Measurements from ENCODE around the gene DUSP14.
"Not testable (repeated sequence)": the region's sequence is repeated elsewhere in the genome, so short reads cannot be mapped to it uniquely, and the experiment has no call there.

DUSP14 gene

DNA sequence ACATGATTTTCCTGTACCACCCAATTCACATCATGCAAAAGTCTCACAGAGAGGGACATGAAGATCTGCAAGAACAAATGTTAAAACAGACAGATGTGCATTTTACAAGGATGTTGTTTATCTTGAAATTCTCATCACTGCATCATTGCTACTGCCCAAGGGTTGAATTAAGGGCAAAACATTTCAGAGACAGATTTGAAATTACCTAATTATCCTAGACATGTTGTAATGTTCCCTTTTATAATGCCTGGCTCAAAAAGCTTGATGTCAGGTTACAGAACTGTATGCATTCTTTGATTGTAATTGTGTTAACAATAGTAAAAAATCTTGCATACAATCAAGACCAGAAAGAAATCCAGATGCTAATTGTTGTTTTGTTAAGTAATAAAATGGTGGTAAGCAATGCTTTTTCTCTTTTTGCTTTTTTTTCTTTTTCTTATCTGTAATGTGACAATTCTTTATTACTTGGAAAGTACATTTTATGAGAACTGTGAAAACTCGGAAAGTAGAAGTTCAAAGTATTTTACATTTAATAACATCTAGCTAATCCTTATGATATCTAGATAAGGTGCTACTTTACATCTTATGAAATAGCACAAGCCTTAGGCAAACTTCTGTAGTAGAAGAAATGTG is 3.6 kb upstream of the DUSP14 start:
- no peak for DNase-seq

DNA sequence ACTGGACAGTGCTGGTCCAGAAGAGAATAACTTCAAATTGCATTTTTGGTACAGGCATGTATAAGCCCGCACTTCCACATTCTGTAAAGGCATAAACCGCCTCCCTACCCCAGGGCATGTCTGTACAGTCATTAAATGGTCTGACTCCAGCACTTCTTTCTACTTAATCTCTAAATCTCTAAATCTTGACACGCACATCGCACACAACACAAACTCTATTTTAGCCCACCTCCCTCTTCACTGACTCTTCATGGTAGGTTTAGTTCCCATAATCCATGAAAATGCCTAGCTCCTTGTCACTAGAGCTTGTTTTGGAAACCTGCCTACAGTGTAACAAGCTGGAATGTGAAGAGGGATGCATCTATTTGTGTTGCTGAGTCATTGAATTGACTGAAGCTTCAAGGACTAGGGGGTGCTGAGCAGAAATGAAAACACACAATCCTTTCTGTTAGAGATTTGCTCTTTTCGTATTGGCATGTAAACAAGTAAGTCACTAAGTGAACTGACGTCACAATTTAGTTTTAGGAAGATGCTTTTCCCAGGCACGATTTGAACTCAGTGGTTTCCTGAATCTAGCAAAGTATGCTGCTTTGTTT is 1.6 kb upstream of the DUSP14 start:
- DNase-seq = peak; percentile 41 to 66 (median 63)

DNA sequence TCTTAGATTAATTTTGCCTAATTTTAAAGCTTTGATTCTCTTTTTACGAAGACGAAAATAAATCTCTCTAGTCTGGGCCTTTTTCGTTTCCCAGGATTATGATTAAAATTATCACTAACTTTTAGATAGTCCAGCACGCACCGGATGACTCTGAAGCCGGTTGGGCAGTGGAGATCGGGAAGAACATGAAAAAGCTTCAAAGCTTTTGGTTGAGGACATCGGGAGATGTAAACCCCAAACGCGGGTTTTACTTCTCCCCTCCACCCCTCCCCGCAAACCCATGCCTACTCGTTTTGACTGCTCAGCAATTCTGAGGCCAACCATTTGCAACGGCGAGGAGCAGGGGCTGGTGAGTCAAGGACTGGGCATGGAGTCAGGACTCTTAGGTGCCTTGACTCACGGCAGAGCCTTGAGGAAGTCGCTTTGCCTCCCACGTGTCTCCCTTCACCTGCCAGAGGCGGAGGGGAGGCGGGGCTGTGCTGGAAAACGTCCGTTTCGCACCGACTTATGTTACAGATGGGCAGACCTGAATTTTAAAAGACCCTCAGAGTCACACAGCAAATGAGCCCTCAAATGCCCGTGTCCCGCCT is 989 bp upstream of the DUSP14 start:
- DNase-seq = peak; percentile 66 to 72 (median 71)

DNA sequence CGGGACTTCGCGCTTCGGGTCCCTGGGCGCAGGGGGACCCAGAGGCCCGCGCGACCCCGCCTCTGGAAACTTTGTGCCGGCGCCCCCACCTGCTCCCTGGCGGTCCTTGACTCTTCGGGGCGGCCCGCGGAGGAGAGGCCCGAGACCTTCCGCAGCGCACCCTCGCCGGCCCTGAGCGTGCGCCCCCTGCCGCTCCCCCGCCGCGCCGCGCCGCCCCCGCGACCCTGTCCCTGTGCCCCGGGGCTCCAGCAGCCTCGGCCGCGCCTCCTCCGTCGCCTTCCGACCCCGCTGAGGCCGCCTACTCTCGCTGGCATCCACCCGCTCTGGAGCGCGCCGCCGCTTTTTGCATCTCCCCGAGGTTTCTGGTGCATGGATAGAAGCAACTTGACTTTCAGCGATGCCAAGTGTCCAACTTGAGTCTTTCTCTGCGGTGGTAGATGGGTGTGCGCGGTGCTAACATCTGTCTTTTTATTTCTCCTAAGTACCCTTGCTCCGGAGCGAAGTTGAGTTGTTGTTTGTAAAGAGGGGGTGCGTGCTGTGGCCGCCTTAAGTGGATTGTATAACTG is 414 bp downstream of the DUSP14 start:
- peak; percentile 61 to 86 (median 65) for DNase-seq

DNA sequence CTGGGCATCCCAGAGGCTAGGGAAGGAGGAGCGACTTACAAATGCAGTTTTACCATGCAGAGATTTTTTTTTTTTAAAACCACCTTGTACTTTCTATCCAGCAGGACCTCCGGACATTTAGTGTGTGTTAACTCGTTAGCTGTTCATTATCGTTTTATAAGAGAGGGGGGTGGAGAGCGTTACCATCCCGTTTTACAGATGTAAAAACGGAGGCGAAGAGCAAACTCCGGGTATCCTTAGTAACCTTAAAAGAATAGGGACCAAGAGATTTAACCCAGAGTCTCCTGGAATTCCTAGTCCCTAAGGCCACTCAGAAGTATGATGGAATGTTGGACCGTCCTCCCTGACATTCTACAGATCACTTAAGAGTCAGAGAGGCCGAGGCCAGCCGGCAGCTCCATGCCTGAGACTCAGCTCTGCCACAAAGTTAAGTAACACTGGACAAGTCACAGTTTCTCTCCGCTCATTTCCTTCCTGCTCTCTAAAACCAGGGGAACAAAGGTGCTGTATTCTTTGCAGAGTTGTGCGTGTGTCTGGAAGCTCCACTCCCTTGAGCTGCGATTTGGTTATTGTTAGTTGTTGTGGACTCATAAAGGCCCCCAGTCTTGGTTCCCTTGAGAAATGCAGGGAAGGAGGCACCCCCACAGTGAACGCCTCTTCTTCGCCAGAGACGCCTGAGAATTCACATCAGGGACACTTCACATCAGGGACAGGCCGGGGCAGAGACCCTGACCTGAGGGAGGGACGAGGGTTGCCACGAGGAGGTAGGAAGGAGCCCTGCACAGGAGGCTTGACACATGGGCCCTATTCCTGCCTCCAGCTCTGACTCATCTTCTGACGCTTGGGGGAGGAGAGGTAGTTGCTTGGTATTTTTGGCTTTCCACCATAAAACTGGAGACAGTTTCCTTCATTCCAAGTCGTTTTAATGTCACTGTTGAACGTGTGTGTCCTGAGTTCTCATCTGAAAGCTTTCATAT is 1.2 kb downstream of the DUSP14 start:
- DNase-seq = peak; percentile 56 to 72 (median 64)

DNA sequence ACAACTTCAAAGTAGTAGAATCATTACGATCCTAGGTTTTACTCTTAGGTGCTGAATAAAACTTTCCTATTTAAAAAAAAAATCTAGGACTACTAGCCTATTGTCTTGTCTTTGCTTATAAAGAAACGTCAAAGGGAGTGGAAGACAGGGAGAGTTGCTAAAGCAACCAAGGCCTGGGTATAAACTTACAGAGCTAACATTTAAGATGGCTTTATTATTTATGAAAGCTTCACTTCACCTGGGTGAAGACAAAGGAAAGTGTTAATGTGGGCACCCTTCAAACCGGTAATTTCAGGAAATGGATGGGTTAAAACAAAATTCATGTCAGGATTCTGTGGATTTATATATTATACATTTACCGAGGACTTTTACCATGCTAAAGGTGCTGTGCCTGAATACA is 2.5 kb downstream of the DUSP14 start:
- DNase-seq = no peak

DNA sequence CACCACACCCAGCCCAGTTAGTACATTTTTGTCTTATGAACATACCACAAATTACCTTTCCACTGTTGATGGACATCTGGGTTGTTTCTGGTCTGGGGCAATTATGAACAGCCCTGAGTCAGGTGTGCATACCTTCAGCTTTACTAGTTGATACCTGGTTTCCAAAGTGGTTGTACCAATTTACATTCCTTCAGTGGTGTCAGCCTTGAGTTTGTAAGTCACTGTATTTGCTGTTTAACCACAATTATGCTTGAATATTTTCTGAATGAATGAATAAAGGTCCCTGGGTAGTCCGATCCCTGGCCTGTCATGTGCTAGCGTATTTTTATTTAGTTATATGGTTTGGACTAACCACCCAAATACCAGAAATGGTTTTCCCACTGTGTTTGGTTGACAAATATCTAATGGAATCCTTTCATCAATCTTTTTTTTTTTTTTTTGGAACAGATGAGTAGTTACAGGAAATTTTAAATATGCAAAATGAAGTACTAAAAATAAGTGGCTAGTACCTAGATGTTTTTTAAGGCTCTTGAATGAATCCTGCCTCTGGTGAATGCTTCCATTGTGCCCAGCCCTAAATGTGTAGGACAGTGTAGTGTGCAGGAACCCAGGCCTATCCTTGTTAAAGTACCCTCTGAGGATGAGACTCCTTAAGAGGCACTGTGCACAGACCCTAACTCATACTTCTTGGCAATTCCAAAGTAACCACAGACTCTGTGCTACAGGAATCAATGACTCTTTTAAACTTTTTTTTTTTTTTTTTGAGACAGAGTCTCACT is 3.7 kb downstream of the DUSP14 start:
- no peak for DNase-seq

DNA sequence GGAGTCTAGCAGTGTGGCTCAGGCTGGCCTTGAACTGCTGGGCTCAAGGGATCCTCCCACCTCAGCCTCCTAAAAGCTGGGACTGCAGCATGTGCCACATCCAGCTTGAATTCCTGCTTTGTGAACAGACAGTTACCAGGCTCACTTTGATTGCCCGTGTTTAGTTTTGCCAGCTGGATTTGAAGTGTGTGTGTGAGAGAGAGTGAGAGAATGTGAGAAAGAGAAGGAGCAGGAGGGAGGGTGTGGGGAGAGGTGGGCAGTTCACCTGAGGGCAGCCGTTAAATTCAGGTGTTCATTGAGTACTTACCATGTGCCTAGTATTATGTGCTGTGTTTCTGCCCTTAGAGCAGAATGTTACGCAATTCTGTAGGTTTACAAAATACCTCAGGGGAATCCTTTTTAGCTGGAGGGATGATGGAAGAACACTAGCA is 4.7 kb downstream of the DUSP14 start:
- DNase-seq = no peak

DNA sequence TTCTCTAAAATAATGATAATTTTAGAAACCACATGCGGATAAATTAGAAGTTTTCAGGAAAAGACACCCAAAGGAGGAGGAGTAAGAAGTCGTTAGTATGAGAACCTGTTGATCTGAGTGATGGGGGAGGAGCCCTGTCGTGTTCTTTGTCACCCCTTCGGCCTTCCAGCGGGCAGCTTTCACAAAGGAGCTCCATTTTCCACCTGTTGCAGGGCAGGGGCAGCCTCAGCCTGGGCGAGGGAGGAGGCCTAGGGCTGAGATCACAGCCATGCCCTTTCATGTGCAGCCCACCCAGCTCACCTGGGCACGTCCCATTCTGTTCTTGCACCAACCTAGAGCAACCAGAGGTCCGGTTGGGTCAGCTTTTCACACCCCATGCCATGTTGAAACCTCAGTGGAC is 5.3 kb downstream of the DUSP14 start:
- DNase-seq = no peak

DNA sequence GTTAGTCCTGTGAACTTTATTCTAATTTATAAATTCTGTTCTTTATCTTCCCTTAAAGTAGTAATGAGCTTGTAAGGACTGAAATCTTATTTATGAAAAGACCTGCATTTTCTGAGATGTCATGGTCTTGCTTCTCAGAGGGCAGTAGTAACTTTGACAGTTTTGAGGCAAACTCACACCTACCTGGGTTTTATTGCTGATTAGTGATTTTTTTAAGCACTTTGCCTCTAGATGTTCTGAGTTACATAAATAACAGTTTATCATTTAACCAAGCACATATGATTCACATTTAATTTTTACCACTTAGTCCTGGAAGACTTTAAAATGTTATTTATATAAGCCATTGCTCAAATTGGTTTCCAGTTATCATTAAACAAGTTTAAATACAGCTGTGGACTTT is 10.7 kb downstream of the DUSP14 start:
- DNase-seq = no peak

DNA sequence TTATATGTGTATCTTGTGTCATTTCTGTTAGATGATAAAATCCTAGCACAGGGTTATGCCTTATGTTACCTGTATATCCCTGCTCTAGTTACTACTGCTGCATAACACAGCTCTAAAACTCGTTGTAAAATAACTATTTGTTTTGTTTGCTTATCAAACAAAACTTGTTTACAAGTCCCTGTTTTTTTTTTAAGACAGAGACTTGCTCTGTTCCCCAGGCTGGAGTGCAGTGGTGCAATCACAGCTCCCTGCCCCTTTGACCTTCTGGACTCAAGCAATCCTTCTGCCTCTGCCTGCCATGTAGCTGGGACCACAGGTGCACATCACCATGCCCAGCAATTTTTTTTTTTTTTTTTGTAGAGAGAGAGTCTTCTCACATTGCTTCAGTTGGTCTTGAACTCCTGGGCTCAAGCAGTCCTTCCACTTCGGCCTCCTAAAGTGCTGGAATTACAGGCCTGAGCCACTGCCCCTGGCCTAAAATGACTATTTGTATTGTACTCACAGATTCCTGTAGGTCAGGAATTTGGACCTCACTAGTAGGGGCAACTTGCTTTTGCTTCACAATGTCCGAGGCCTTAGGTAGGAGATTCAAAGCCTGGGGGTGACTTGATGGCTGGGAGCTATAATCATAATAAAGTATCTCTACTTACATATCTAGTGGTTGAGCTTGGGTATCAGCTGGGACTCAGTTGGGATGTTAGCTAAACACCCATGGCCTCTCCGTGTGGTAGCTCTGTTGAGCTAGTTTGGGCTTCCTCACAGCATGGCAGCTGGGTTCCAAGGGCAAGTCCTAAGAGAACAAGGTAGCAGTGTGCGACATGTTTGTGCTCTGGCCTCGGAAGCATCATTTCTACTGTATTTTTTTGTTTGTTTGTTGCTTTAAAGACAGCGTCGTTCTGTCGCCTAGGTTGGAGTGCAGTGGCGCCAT is 12.6 kb downstream of the DUSP14 start:
- DNase-seq = no peak

DNA sequence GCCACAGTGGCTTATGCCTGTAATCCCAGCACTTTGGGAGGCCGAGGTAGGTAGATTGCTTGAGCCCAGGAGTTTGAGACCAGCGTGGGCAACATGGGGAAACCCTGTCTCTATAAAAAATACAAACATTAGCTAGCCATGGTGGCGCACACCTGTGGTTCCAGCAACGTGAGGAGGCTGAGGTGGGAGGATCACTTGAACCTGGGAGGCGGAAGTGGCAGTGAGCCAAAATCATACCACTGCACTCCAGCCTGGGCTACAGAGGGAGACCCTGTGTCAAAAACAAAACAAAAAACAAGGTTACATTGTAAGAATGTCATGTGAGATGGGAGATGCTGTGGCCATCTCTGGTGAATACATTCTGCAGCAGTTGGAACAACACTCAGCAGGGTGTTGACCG is 13.5 kb downstream of the DUSP14 start:
- DNase-seq = no peak

DNA sequence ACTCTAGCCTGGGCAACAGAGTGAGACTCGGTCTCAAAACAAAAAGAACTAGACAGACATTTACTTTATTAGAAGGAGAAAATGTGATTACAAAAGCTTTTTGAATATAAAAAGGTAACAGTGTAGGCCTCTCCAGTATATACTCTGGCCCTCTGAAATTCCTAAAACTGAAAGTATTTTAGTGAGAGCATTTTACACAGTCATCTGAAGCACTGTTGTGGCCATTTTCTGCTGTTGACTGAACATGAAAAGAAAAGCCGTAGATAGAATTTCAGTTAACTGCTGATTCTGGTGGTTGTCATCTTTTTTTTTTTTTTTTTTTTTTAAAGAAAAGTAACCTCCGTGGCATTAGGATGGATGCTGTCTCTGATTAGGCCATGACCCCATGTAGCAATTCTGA is 15.6 kb downstream of the DUSP14 start:
- no peak for DNase-seq

DNA sequence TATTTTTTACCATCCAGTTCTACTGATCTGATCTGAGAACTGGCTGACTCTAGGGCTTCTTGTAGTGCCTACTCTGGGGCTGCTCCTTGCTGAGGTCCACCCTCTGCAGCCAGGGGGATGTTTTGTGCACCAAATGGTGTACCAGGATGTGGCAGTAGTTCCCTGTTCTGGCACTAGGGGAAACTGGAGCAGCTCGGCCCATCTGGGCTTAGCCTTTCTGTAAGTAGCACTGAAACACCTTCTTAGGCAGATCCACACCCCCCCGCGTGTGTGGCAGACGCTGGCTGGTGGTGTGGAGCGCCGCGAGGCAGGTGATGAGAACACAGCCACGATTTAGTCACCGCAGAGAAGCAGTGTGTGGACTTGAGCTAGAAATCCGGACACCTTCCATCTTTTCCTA is 17.0 kb downstream of the DUSP14 start:
- peak in 2 of 3 donors; percentile 31 to 46 for DNase-seq

DNA sequence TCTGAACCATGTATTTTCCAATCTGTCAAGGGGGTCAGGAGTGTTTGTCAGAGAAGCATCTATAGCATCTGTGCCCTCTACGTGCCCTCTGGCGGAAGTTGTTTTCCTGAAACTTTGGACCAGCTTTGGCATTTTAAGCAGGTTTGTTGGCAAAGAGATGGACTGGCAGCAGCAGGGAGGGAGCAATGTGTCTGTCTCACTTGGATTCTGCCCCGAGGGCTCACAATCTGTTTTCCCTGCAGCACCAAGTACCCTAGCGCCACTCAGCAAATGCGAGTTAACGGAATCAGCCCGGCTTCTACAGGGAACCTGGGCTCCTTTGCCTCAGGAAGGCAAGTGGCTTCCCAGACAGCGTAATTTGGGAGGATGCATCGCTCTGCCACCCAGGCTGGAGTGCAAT is 17.4 kb downstream of the DUSP14 start:
- DNase-seq = no peak

DNA sequence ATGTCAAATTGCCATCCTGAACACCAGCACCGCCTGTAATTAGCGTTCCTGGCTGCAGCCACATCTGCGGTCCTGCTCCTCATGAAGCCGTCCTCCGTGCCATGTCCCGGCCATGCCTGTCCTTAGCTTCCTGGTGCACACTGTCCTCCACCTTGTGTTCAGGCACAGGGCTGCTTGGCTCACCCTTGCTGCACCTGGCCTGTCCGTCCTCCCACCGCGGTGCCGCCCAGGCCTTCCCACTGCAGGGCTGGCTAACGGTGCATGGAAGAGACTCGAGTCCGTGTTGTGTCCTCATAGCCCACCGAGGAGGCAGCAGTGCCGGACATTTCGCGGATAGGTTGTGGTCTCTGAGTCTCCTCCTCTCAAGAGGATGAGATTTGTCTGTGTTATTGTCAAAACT is 20.4 kb downstream of the DUSP14 start:
- DNase-seq = no peak

DNA sequence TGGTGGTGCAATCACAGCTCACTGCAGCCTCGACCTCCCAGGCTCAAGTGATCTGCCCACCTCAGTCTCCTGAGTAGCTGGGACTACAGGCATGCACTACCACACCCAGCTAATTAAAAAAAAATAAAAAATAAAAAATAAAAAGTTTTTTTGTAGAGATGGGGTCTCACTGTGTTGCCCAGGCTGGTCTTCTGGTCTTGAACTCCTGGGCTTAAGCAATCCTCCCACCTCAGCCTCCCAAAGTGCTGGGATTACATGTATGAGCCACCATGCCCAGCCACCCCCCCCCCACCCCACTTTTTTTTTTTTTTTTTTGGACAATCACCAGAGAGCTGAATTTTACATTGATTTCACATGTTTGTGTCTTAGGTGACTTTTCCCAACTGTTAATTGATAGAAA is 22.0 kb downstream of the DUSP14 start:
- not testable (repeated sequence) for DNase-seq

DNA sequence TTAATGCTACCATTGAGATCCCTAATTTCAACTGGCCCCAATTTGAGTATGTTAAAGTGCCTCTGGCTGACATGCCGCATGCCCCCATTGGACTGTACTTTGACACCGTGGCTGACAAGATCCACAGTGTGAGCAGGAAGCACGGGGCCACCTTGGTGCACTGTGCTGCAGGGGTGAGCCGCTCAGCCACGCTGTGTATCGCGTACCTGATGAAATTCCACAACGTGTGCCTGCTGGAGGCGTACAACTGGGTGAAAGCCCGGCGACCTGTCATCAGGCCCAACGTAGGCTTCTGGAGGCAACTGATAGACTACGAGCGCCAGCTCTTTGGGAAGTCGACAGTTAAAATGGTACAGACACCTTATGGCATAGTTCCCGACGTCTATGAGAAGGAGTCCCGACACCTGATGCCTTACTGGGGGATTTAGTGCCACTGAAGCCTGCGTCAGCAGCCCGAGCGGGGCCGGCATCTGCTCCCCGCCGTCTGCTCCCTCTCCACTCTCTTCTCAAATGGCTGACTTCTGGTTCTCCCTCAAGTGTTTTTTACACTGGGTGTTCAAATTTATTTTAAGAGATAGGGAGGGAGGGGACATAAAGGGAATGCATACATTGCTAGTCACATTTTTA is 22.9 kb downstream of the DUSP14 start:
- DNase-seq = no peak

DNA sequence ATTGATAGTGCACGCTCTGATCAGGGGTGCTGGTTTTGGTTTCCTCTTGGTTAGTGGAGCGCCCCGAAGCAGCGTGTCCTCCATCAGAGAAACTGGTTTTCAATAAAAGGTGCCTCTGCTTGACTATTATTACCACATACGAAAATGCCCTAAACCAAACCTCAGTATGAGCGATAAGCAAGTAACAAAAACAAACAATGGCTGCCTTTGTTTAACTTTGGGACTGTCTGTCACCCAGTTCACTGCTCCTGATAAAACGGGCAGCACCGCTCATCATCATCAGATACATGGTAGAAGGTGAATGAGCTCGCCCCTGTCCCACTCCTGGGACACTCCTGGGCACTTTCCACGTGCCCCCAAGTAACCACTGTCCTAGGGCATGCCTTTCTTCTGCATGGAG is 24.0 kb downstream of the DUSP14 start:
- no peak for DNase-seq

DNA sequence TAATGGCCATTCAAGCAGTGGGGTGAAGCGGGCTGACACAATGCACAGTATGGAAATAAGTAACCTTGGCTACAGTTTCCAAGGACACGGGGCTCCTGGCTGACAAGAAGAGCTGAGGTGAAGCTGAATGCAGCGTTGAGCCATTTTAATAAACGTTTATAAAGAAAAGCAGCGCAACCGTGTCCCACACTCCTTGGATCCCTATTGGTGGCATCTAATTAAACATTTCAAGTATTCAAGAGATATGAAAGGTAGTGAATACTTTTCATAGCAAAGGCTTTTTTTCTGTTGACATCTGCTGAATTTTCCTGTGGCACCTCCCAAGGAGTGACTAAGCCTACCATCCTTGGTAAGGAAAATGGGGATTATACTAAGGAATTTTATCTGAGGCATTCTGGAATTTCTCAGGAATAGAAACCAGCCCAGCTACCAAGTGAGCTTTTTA is 26.5 kb downstream of the DUSP14 start:
- DNase-seq = no peak

DNA sequence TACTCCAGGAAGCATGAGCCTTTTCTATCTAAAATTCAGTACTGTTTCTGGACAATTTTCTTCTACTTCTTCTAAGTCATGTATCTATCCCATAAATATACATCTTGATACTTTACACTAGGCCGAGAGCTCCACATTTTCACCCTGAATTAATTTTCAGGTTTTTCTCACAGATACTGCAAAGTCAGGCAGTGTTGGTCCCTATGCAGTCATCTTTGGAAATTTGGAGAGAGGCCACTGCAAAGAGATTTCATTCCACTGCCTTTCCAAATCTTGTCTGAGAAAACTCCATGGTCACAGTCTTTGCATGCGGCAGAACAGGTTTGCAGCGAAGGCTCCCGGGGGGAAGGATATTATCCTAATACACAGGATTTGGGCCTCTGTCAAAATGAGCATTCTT is 28.2 kb downstream of the DUSP14 start:
- DNase-seq = no peak
